Lower leg skin (tissue), 3 donors: ENCODE data around the gene OSBPL2.

Experiments
- POLR2A ChIP-seq, 2 donors: fragments of 450-650 bp; IDR thresholded peaks; one replicate each; pipeline ENCODE4 v1.6.1; 2016 to 2017; ENCODE audit warnings: antibody characterized with exemption in 2 of 2, mild to moderate bottlenecking in 1 of 2, moderate library complexity in 1 of 2
- TF ChIP-seq, protein P1 (sequence below), 3 donors: fragments of 450-650 bp; IDR thresholded peaks; one replicate each; pipeline ENCODE4 v1.5.1; 2016; ENCODE audit warnings: antibody characterized with exemption in 3 of 3, mild to moderate bottlenecking in 3 of 3, moderate library complexity in 2 of 3

DNA sequence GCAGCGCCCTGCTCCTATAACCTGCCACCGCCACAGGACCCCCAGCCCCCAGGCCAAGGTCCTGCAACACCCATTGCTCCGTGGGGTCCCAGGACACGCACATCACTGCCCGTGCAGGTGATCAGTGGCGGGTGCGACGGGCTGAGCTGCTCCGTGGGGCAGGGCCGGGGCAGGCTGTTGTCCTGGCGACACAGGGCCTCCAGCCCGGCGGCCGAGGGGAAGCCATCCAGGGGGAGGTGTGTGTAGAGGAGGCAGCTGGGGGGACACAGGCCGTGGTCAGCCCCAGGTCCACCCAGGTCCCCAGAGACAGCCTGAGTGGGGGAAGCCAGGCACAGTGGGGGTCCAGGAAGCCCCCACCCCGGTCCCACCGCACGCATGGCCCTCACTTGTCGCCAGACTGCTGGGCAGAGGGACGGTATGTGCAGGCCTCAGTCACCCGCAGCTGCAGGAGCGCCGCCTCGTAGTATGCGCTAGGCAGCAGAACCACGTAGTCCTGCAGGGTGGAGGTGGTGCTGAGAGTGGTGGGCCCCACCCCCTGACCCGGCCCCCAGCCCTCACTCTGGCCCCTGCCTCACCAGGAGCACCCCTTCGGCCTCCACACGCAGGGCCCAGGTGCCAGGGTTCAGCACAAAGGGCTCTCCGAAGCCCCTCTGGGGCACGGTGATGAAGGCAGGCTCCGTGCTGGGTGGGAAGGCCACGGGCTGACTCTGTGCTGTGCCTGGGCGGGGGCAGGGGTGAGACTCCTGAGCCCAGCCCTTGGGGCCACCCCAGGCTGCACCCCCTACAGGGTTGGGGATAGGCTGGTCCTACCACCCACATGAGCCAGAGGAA lies 94.9 kb downstream of the OSBPL2 start:
- TF ChIP-seq, protein P1, sequence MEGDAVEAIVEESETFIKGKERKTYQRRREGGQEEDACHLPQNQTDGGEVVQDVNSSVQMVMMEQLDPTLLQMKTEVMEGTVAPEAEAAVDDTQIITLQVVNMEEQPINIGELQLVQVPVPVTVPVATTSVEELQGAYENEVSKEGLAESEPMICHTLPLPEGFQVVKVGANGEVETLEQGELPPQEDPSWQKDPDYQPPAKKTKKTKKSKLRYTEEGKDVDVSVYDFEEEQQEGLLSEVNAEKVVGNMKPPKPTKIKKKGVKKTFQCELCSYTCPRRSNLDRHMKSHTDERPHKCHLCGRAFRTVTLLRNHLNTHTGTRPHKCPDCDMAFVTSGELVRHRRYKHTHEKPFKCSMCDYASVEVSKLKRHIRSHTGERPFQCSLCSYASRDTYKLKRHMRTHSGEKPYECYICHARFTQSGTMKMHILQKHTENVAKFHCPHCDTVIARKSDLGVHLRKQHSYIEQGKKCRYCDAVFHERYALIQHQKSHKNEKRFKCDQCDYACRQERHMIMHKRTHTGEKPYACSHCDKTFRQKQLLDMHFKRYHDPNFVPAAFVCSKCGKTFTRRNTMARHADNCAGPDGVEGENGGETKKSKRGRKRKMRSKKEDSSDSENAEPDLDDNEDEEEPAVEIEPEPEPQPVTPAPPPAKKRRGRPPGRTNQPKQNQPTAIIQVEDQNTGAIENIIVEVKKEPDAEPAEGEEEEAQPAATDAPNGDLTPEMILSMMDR (IDR thresholded peaks at IDR 0.05), result no peak
- no peak for TF ChIP-seq POLR2A (IDR thresholded peaks at IDR 0.05)
